K562 (cell line): ENCODE results near the gene MRPL54. TPM values are rescaled to one million over a fixed set of nuclear protein-coding genes. Genes with fewer than 3 reads are reported as not detected.

Source experiments
- ATAC-seq: fragments of 200-7000 bp; cut with Tn5 transposase; 3 replicates; pipeline ENCODE4 v1.9.1; 2020; ENCODE audit warnings: moderate library complexity
- BruUV-seq: library from RNA; stranded (reverse); fragments of 400-500 nt; replicated peaks from 2 replicates; lab custom pipeline; 2021; lab: Mats Ljungman, UMichigan
- CTCF ChIA-PET: fragments of 300-600 bp; formaldehyde crosslinking; extraction: SDS; loops from one replicate; lab custom pipeline; 2021; ENCODE audit warnings: low intra/inter-chr PET ratio; lab: Yijun Ruan, JAX
- POLR2A ChIA-PET: fragments of 300-600, 350-650 bp; sonication (Branson Sonifier 250); formaldehyde crosslinking; extraction: SDS; loops from one replicate; lab custom pipeline; 2021; ENCODE audit warnings: antibody characterized with exemption, inconsistent platforms; lab: Yijun Ruan, JAX
- DNase-seq, 4 experiments: peaks; one replicate each; pipeline versions ENCODE4 v3.0.0 to v3.0.0-alpha.2; 2011 to 2018; ENCODE audit warnings: low spot score in 3 of 4, mixed read lengths in 3 of 4; ENCODE audit errors: extremely low read depth in 1 of 4
- FAIRE-seq: peaks from 2 replicates; lab custom pipeline; 2011; peaks lifted over from hg19 to GRCh38; lab: Jason Lieb, UNC
- H2AFZ ChIP-seq: 2 replicates; pipeline ENCODE4 v1.6.0; 2011; ENCODE audit warnings: low read depth, low read length, control low read depth, inconsistent platforms
- H3K27ac ChIP-seq: fragments of 200-600 bp; 3 replicates; pipeline ENCODE4 v1.8.0; 2011; ENCODE audit warnings: low read depth, mild to moderate bottlenecking, control low read depth, inconsistent platforms, low read length, moderate library complexity, mixed read lengths; ENCODE audit errors: extremely low read depth
- H3K27me3 ChIP-seq, 2 experiments: fragments of 300-600 bp in 1 of 2; 2 replicates in 1 of 2; 3 replicates in 1 of 2; pipeline versions ENCODE4 v1.6.0 to v1.8.0; 2011; ENCODE audit warnings: inconsistent platforms in 2 of 2, low read length in 2 of 2, mild to moderate bottlenecking in 1 of 2, mixed read lengths in 1 of 2, moderate library complexity in 1 of 2; ENCODE audit not compliant: control insufficient read depth in 2 of 2, insufficient read depth in 2 of 2
- H3K36me3 ChIP-seq: fragments of 300-600 bp; 3 replicates; pipeline ENCODE4 v1.8.0; 2011; ENCODE audit warnings: mild to moderate bottlenecking, low read length, inconsistent platforms; ENCODE audit not compliant: control insufficient read depth, insufficient read depth
- H3K4me1 ChIP-seq, 2 experiments: fragments of 200-600 bp in 1 of 2; replicated peaks in 1 of 2; 2 replicates in 1 of 2; 3 replicates in 1 of 2; pipeline versions ENCODE4 v1.5.1 to v1.8.0; 2011; ENCODE audit warnings: inconsistent platforms in 2 of 2, low read length in 2 of 2, mild to moderate bottlenecking in 1 of 2, mixed read lengths in 1 of 2, moderate library complexity in 1 of 2; ENCODE audit not compliant: control insufficient read depth in 2 of 2, insufficient read depth in 2 of 2
- H3K4me2 ChIP-seq: 2 replicates; pipeline ENCODE4 v1.6.1; 2011; ENCODE audit warnings: low read length, control low read depth, inconsistent platforms, mixed read lengths; ENCODE audit not compliant: insufficient read depth
- H3K4me3 ChIP-seq: fragments of 200-600 bp; sonication (generic), shearing (Covaris generic); 2 replicates; pipeline ENCODE4 v1.5.1; 2016; ENCODE audit warnings: control low read depth, inconsistent platforms
- H3K79me2 ChIP-seq: fragments of 200-600 bp; 3 replicates; pipeline ENCODE4 v1.8.0; 2011; ENCODE audit warnings: low read length, inconsistent platforms; ENCODE audit not compliant: control insufficient read depth, insufficient read depth
- H3K9ac ChIP-seq, 2 experiments: 2 replicates each; pipeline versions ENCODE4 v1.6.0 to v1.6.1; 2011; ENCODE audit warnings: low read depth in 2 of 2, low read length in 2 of 2, control low read depth in 1 of 2, inconsistent platforms in 1 of 2, mild to moderate bottlenecking in 1 of 2, mixed read lengths in 1 of 2; ENCODE audit not compliant: insufficient read depth in 1 of 2
- H3K9me1 ChIP-seq: one replicate; pipeline ENCODE4 v1.6.0; 2011; ENCODE audit warnings: inconsistent platforms, mild to moderate bottlenecking, low read length, moderate library complexity; ENCODE audit not compliant: control insufficient read depth, insufficient read depth
- H3K9me3 ChIP-seq: replicated peaks from 2 replicates; pipeline ENCODE4 v1.5.1; 2011; ENCODE audit warnings: low read depth, low read length, inconsistent platforms; ENCODE audit not compliant: control insufficient read depth, insufficient read depth
- H4K20me1 ChIP-seq: replicated peaks from 2 replicates; pipeline ENCODE4 v1.6.1; 2011; ENCODE audit warnings: low read length, inconsistent platforms, mixed read lengths; ENCODE audit not compliant: control insufficient read depth, insufficient read depth
- ESRRA ChIP-seq: fragments of 450-650 bp; IDR thresholded peaks from 2 replicates; pipeline ENCODE4 v1.6.1; 2014; ENCODE audit warnings: low read depth, mild to moderate bottlenecking, moderate library complexity, borderline replicate concordance
- IFI16 ChIP-seq: fragments of 250-450 bp; sonication (Bioruptor Pico); IDR thresholded peaks from 2 replicates; pipeline ENCODE4 v2.1.2; 2022; ENCODE audit warnings: mild to moderate bottlenecking, inconsistent platforms
- IRF2 ChIP-seq: sonication (generic); formaldehyde crosslinking; IDR thresholded peaks from 2 replicates; pipeline ENCODE4 v1.8.1; 2022; ENCODE audit warnings: mild to moderate bottlenecking, missing genetic modification reagents
- SMARCA5 ChIP-seq: fragments of 450-650 bp; IDR thresholded peaks from 2 replicates; pipeline ENCODE4 v1.6.1; 2016
- ZBED1 ChIP-seq: IDR thresholded peaks from 2 replicates; pipeline ENCODE4 v1.6.1; 2014
- WGBS: fragments of 100-300 bp; shearing (Covaris generic); methylation state at CpG from one replicate; pipeline ENCODE4 v1.1.6; 2016; ENCODE audit warnings: low coverage, mixed read lengths; ENCODE audit not compliant: insufficient coverage; ENCODE audit errors: missing lambda C conversion rate; 5-methylcytosine and 5-hydroxymethylcytosine counted together
- in situ Hi-C: fragments of 300-500 bp; cut with MboI; formaldehyde crosslinking; loops from 4 replicates; pipeline ENCODE4 v1.15.0; 2018; ENCODE audit warnings: inconsistent platforms, mixed read lengths
- intact Hi-C: fragments of 100-400 bp; cut with micrococcal nuclease; formaldehyde crosslinking; loops from 2 replicates; pipeline ENCODE4 v1.14.2; 2022
- polyA plus RNA-seq, 8 experiments: library from polyadenylated mRNA; depleted of rRNA in 4 of 8; stranded (reverse) in 5 of 8; unstranded in 3 of 8; fragments of >200 nt; fragmentation: Nextera tagmentation in 2 of 8; fragmentation: Illumina TruSeq in 1 of 8; extraction: Ambion mirVana in 2 of 8; extraction: Trizol in 1 of 8; gene quantifications; 2 replicates each; pipeline versions ENCODE4 v1.2.1 to v1.2.3, GENCODE V29; 2011 to 2014; ENCODE audit warnings: inconsistent platforms in 1 of 8, missing spikeins in 1 of 8
- total RNA-seq, 7 experiments: library from RNA; depleted of rRNA in 6 of 7; stranded (reverse); fragments of >200 nt in 6 of 7; fragmentation: Illumina TruSeq in 2 of 7; extraction: Trizol in 2 of 7; gene quantifications; 2 replicates each; pipeline versions ENCODE4 v1.2.1 to v1.2.3, GENCODE V29; 2011 to 2021; ENCODE audit warnings: low replicate concordance in 1 of 7

The MRPL54 gene
- total and polyA plus RNA-seq, 9 of the 15 experiments (the other 6 are each of a cell fraction or from before 2014, with no cell fraction given) = 3.5 to 120 (median 56.9) TPM

- TF ChIP-seq ESRRA = peak; percentile 88
- TF ChIP-seq SMARCA5 = no peak
Observed at GRCh38 chr19:3736106-3736724, 26.3 kb upstream of the MRPL54 start (continued).

GRCh38 chr19:3737487-3738205, 24.8 kb upstream of the MRPL54 start:
- no peak overlapping the region for H3K4me2 ChIP-seq
- H3K9me3 ChIP-seq = 0 out of 2 replicates have a peak, but pooled peaks cover 4% of the 10 kb centered on the region
- in situ Hi-C loops (no loop called here), intact Hi-C loops (no loop called here)
- CTCF ChIA-PET = no interaction called here
- 22% methylated on average over 10 of the region's 10 CpGs for WGBS
- FAIRE-seq (no peak), ATAC-seq (no peak), DNase-seq (no peak)
- H3K36me3 ChIP-seq = no peaks in the 10 kb centered on the region
- peak; percentile 96; the same call in 1 of the 2 replicates for TF ChIP-seq ZBED1
- 0 out of 2 replicates have a peak, but pooled peaks have one; percentile 55 for TF ChIP-seq ESRRA
- TF ChIP-seq IRF2 (CRISPR knock-in tag) = no peak
- no peak for TF ChIP-seq IFI16
- no peak overlapping the region for H2AFZ ChIP-seq
- no peak overlapping the region for H3K4me3 ChIP-seq
- peaks cover 0 to 9% of the 10 kb centered on the region in 2 experiments; a peak in 2 of 5 replicates for H3K27me3 ChIP-seq
- H3K9me1 ChIP-seq = no peaks in the 10 kb centered on the region
- no peaks in the 10 kb centered on the region; the same call in 1 of the 2 replicates for H4K20me1 ChIP-seq
- peak overlapping the region in 1 of 2 experiments; percentile 19; a peak in 1 of 4 replicates for H3K9ac ChIP-seq
- no peak overlapping the region for H3K27ac ChIP-seq
- POLR2A ChIA-PET = interaction anchor here (1.4 kb wide), 1 partner anchor 24 kb away, joined by 4 read pairs; the partner anchor contains the start of genes APBA3 and MRPL54
- H3K79me2 ChIP-seq = no peaks in the 10 kb centered on the region
- BruUV-seq = no TSS peak
- peaks cover 9 to 26% of the 10 kb centered on the region in 2 experiments; a peak in 4 of 5 replicates for H3K4me1 ChIP-seq
